ENCODE results near the gene KIAA0753. TPM values are rescaled to one million over a fixed set of nuclear protein-coding genes. Genes with fewer than 3 reads are reported as not detected.

The KIAA0753 gene
- polyA plus RNA-seq, 1 donor (not counting 4 experiments of a cell fraction or from before 2014, with no cell fraction given) = 11.6 TPM

GRCh38 chr17:6670571-6670970 lies 30.1 kb upstream of the KIAA0753 start:
- Histone ChIP-seq H3K4me1 (ENCODE audit: control insufficient read depth, extremely low read depth, insufficient read depth, low read length) (peaks cover 43% of the 10 kb centered on the region), H4K20me1 (ENCODE audit: control insufficient read depth, extremely low read depth, insufficient read depth, low read length) (no peaks in the 10 kb centered on the region), H3K27me3 (ENCODE audit: control insufficient read depth, extremely low read depth, insufficient read depth, low read length) (no peaks in the 10 kb centered on the region), H3K79me2 (ENCODE audit: control insufficient read depth, insufficient read depth, low read length) (no peaks in the 10 kb centered on the region), H3K4me3 (ENCODE audit: control insufficient read depth in 2 of 3, extremely low read depth in 1 of 3, insufficient read depth in 2 of 3, low read depth in 1 of 3, low read length in 3 of 3) (no peak overlapping the region), H3K9ac (ENCODE audit: control insufficient read depth, extremely low read depth, insufficient read depth, low read length) (peak overlapping the region; percentile 61), H3K27ac (ENCODE audit: control insufficient read depth, insufficient read depth, low read length) (peak overlapping the region; percentile 92), H3K36me3 (ENCODE audit: control insufficient read depth in 2 of 2, extremely low read depth in 1 of 2, insufficient read depth in 2 of 2, low read length in 2 of 2) (no peaks in the 10 kb centered on the region), H2AFZ (ENCODE audit: control insufficient read depth, low read length) (no peak overlapping the region), H3K4me2 (ENCODE audit: control insufficient read depth, extremely low read depth, insufficient read depth, low read depth, low read length) (peak overlapping the region; percentile 84), H3K9me3 (ENCODE audit: control insufficient read depth, low read depth, low read length) (no peaks in the 10 kb centered on the region), H3K9me1 (ENCODE audit: control insufficient read depth, extremely low read depth, insufficient read depth, low read length) (no peaks in the 10 kb centered on the region)
- dilution Hi-C loops (cut with MboI; ENCODE audit: extremely low pct_ligation_motif_present, low sequenced_read_pairs) = no loop called here
- DNase-seq (ENCODE audit: low read depth, low spot score) = no peak
- TF ChIP-seq, protein P1, sequence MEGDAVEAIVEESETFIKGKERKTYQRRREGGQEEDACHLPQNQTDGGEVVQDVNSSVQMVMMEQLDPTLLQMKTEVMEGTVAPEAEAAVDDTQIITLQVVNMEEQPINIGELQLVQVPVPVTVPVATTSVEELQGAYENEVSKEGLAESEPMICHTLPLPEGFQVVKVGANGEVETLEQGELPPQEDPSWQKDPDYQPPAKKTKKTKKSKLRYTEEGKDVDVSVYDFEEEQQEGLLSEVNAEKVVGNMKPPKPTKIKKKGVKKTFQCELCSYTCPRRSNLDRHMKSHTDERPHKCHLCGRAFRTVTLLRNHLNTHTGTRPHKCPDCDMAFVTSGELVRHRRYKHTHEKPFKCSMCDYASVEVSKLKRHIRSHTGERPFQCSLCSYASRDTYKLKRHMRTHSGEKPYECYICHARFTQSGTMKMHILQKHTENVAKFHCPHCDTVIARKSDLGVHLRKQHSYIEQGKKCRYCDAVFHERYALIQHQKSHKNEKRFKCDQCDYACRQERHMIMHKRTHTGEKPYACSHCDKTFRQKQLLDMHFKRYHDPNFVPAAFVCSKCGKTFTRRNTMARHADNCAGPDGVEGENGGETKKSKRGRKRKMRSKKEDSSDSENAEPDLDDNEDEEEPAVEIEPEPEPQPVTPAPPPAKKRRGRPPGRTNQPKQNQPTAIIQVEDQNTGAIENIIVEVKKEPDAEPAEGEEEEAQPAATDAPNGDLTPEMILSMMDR (optimal IDR thresholded peaks at IDR 0.05 in 1 of 3, IDR thresholded peaks at IDR 0.05 in 1 of 3, conservative IDR thresholded peaks at IDR 0.05 in 1 of 3; ENCODE audit: extremely low read depth in 1 of 3, insufficient read depth in 2 of 3, low read length in 3 of 3) = no peak
- no peak for TF ChIP-seq EZH2 (IDR thresholded peaks at IDR 0.05; ENCODE audit: low read length)
- peak; percentile 66 for FAIRE-seq

GRCh38 chr17:6669479-6670212 lies 29.1 kb upstream of the KIAA0753 start:
- FAIRE-seq (peak; percentile 99), DNase-seq (ENCODE audit: low read depth, low spot score) (peak; percentile 96)
- Histone ChIP-seq H3K4me1 (ENCODE audit: control insufficient read depth, extremely low read depth, insufficient read depth, low read length) (peaks cover 41% of the 10 kb centered on the region), H3K79me2 (ENCODE audit: control insufficient read depth, insufficient read depth, low read length) (no peaks in the 10 kb centered on the region), H3K27ac (ENCODE audit: control insufficient read depth, insufficient read depth, low read length) (peak overlapping the region; percentile 92), H3K9ac (ENCODE audit: control insufficient read depth, extremely low read depth, insufficient read depth, low read length) (peak overlapping the region; percentile 61), H3K9me3 (ENCODE audit: control insufficient read depth, low read depth, low read length) (no peaks in the 10 kb centered on the region), H3K36me3 (ENCODE audit: control insufficient read depth in 2 of 2, extremely low read depth in 1 of 2, insufficient read depth in 2 of 2, low read length in 2 of 2) (no peaks in the 10 kb centered on the region), H3K4me2 (ENCODE audit: control insufficient read depth, extremely low read depth, insufficient read depth, low read depth, low read length) (peak overlapping the region; percentile 84), H3K27me3 (ENCODE audit: control insufficient read depth, extremely low read depth, insufficient read depth, low read length) (no peaks in the 10 kb centered on the region), H3K9me1 (ENCODE audit: control insufficient read depth, extremely low read depth, insufficient read depth, low read length) (no peaks in the 10 kb centered on the region), H3K4me3 (ENCODE audit: control insufficient read depth in 2 of 3, extremely low read depth in 1 of 3, insufficient read depth in 2 of 3, low read depth in 1 of 3, low read length in 3 of 3) (peak overlapping the region in 2 of 3 experiments; percentile 31 to 41), H4K20me1 (ENCODE audit: control insufficient read depth, extremely low read depth, insufficient read depth, low read length) (no peaks in the 10 kb centered on the region), H2AFZ (ENCODE audit: control insufficient read depth, low read length) (peak overlapping the region; percentile 51)
- TF ChIP-seq EZH2 (IDR thresholded peaks at IDR 0.05; ENCODE audit: low read length) = no peak
- TF ChIP-seq, protein P1 (optimal IDR thresholded peaks at IDR 0.05 in 1 of 3, IDR thresholded peaks at IDR 0.05 in 1 of 3, conservative IDR thresholded peaks at IDR 0.05 in 1 of 3; ENCODE audit: extremely low read depth in 1 of 3, insufficient read depth in 2 of 3, low read length in 3 of 3) = peak in 1 of 3 experiments; percentile 6
- dilution Hi-C loops (cut with MboI; ENCODE audit: extremely low pct_ligation_motif_present, low sequenced_read_pairs) = no loop called here
